Uterus (tissue), 4 donors: ENCODE data around the gene CRIM1. TPM values are rescaled to one million over a fixed set of nuclear protein-coding genes. Genes with fewer than 3 reads are reported as not detected.

Source experiments
- DNase-seq, 2 donors: peaks; one replicate each; pipeline ENCODE4 v3.0.0-alpha.2; 2019 to 2020
- H3K27ac ChIP-seq, 2 donors: fragments of 200-600 bp; sonication (generic); 1 replicate in 1 of 2; 2 replicates in 1 of 2; pipeline ENCODE4 v1.5.1; 2016 to 2018
- H3K27me3 ChIP-seq, 2 donors: fragments of 200-600 bp; sonication (generic); one replicate each; pipeline ENCODE4 v1.5.1; 2018 to 2019; ENCODE audit warnings: control low read depth in 1 of 2
- H3K36me3 ChIP-seq, 2 donors: fragments of 200-600 bp; sonication (generic); one replicate each; pipeline ENCODE4 v1.5.1; 2019; ENCODE audit warnings: control low read depth in 1 of 2
- H3K4me1 ChIP-seq, 2 donors: fragments of 200-600 bp; sonication (generic); one replicate each; pipeline ENCODE4 v1.5.1; 2018 to 2019; ENCODE audit warnings: control low read depth in 1 of 2
- H3K4me3 ChIP-seq, 2 donors: fragments of 200-600 bp; sonication (generic); 1 replicate in 1 of 2; 2 replicates in 1 of 2; pipeline ENCODE4 v1.5.1; 2018 to 2019; ENCODE audit warnings: mild to moderate bottlenecking in 1 of 2
- H3K9me3 ChIP-seq, 2 donors: fragments of 200-600 bp; sonication (generic); one replicate each; pipeline ENCODE4 v1.5.1; 2019; ENCODE audit warnings: control low read depth in 1 of 2
- POLR2A ChIP-seq, 2 donors: fragments of 450-650 bp; IDR thresholded peaks; one replicate each; pipeline ENCODE4 v1.6.1; 2016; ENCODE audit warnings: antibody characterized with exemption in 2 of 2, mild to moderate bottlenecking in 1 of 2, moderate library complexity in 1 of 2
- intact Hi-C: fragments of 100-400 bp; cut with DNase I; formaldehyde crosslinking; loops from one replicate; pipeline ENCODE4 v1.15.1; 2023; ENCODE audit warnings: low total_unique reads
- total RNA-seq, 4 donors: library from RNA; depleted of rRNA in 3 of 4; stranded (reverse); fragments of >200 nt in 3 of 4; gene quantifications; one replicate each; pipeline versions ENCODE4 v1.1.0 to v1.2.4, GENCODE V29; 2014 to 2023
- TF ChIP-seq, protein P1 (sequence below), 4 experiments: fragments of 200-600 bp in 2 of 4; fragments of 450-650 bp in 2 of 4; sonication (generic) in 2 of 4; IDR thresholded peaks; one replicate each; pipeline ENCODE4 v1.5.1; 2016 to 2019; ENCODE audit warnings: antibody characterized with exemption in 4 of 4, mild to moderate bottlenecking in 2 of 4, moderate library complexity in 1 of 4
- donor health status: DM: yes; HTN: yes; CAD: no.

The CRIM1 gene
- total RNA-seq, 4 donors from 2014 or later = 51.2 to 168 (median 66.6) TPM

GRCh38 chr2:36338827-36339145 lies 16.8 kb upstream of the CRIM1 start:
- intact Hi-C loops = no loop called here
- no peaks in the 10 kb centered on the region for H3K36me3 ChIP-seq
- TF ChIP-seq POLR2A (IDR thresholded peaks at IDR 0.05) = no peak
- no peaks in the 10 kb centered on the region for H3K9me3 ChIP-seq
- H3K27me3 ChIP-seq = no peaks in the 10 kb centered on the region
- H3K4me1 ChIP-seq = no peaks in the 10 kb centered on the region
- DNase-seq = no peak
- H3K4me3 ChIP-seq = no peak overlapping the region
- no peak overlapping the region for H3K27ac ChIP-seq

DNA sequence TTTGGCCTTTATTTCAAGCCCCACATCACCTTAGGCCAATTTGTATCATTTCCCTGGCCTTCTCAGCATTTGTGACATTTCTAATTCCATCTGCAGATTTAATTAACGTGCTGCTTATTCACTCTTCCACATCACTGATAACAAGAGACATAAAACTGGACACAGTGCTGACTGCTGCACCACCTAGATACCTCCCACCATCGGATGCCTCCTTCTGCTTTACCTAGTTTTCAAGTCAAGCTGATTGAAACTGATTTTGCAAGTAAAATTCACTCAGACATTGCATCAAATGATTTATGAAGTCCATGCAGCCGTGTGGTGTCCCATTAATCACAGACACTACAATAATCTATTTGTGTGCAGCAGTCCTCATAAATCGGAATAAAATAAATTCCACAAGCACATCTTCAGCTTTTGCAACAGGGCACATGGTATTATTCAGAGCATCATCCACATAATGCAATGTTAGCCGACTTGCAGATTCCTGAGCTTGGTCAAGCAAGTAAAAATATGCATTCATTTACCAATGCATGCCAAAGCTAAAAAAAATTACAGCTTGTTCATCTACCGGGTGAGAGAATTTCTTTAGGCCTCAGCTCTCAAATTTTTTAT lies 15.9 kb upstream of the CRIM1 start:
- no peak for TF ChIP-seq POLR2A (IDR thresholded peaks at IDR 0.05)
- TF ChIP-seq, protein P1, sequence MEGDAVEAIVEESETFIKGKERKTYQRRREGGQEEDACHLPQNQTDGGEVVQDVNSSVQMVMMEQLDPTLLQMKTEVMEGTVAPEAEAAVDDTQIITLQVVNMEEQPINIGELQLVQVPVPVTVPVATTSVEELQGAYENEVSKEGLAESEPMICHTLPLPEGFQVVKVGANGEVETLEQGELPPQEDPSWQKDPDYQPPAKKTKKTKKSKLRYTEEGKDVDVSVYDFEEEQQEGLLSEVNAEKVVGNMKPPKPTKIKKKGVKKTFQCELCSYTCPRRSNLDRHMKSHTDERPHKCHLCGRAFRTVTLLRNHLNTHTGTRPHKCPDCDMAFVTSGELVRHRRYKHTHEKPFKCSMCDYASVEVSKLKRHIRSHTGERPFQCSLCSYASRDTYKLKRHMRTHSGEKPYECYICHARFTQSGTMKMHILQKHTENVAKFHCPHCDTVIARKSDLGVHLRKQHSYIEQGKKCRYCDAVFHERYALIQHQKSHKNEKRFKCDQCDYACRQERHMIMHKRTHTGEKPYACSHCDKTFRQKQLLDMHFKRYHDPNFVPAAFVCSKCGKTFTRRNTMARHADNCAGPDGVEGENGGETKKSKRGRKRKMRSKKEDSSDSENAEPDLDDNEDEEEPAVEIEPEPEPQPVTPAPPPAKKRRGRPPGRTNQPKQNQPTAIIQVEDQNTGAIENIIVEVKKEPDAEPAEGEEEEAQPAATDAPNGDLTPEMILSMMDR (IDR thresholded peaks at IDR 0.05) = no peak
- intact Hi-C loops = no loop called here
- no peak for DNase-seq
- Histone ChIP-seq H3K4me3 (no peak overlapping the region), H3K36me3 (no peaks in the 10 kb centered on the region), H3K27me3 (no peaks in the 10 kb centered on the region), H3K27ac (no peak overlapping the region), H3K4me1 (no peaks in the 10 kb centered on the region), H3K9me3 (no peaks in the 10 kb centered on the region)

DNA sequence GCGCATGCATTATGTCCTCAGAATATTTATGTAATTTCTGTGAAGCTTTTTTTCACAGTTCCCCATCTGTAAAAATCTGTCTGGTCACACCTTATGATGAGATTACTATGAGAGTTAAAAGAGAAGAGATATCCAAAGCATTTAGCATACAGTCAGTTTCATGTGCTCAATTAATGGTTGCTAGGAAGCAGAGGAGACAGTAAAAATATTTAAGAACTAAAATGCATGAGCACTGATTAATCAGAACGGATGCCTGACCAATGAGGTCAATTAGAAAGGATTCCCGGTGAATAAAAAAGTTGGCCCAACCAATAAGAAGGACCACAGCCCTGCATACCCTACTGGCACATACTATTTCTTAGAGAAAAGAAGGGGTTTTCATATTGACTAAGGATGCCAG lies 12.0 kb upstream of the CRIM1 start:
- TF ChIP-seq, protein P1 (IDR thresholded peaks at IDR 0.05) = no peak
- TF ChIP-seq POLR2A (IDR thresholded peaks at IDR 0.05) = no peak
- intact Hi-C loops = no loop called here

DNA sequence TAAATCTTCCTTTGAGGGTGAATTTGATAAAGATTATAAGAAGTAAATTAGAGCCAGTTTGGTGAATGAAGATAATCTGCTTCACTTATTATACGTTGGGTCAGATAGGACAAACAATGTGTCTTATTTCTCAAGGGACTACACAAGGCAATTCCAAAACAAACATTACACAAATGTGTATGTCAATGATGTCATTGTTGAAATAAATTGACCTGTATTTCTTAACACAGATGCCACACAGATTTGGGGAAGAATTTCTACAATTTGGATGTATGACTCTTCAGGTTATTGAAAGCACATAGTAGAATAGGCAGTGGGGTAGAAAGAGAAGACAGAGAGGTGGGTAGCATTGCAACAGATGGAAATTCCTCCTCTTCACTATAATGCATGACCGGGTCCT lies 6.9 kb upstream of the CRIM1 start:
- Histone ChIP-seq H3K27ac (no peak overlapping the region), H3K9me3 (no peaks in the 10 kb centered on the region), H3K36me3 (no peaks in the 10 kb centered on the region), H3K27me3 (no peaks in the 10 kb centered on the region), H3K4me1 (no peaks in the 10 kb centered on the region), H3K4me3 (no peak overlapping the region)
- TF ChIP-seq, protein P1 (IDR thresholded peaks at IDR 0.05) = no peak
- no peak for TF ChIP-seq POLR2A (IDR thresholded peaks at IDR 0.05)
- intact Hi-C loops = no loop called here
- no peak for DNase-seq

More for the DNA sequence above, 12.0 kb upstream of the CRIM1 start:
- no peak for DNase-seq
- Histone ChIP-seq H3K27ac (no peak overlapping the region), H3K9me3 (no peaks in the 10 kb centered on the region), H3K4me1 (no peaks in the 10 kb centered on the region), H3K36me3 (no peaks in the 10 kb centered on the region), H3K27me3 (no peaks in the 10 kb centered on the region), H3K4me3 (no peak overlapping the region)

DNA sequence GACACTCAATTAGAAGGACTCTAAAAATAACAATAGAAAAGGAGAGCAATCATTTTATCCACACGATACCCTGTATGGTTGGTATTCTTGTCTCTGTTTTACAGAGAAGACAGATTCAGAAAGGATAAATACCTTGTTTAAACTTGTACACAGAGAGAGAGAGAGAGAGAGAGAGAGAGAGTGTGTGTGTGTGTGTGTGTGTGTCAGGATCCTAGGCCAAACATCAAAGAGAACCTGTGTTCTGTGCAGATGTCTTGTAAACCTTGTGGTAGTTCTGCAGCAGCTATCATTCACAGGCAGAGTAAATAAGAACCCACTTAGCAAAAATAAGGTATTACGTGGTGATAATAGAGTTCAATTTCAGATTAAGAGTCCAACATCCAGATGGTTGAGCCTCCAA lies 4.3 kb upstream of the CRIM1 start:
- DNase-seq = no peak
- H3K4me1 ChIP-seq = no peaks in the 10 kb centered on the region
- TF ChIP-seq POLR2A (IDR thresholded peaks at IDR 0.05) = no peak
- TF ChIP-seq, protein P1 (IDR thresholded peaks at IDR 0.05) = no peak
- H3K36me3 ChIP-seq = no peaks in the 10 kb centered on the region
- intact Hi-C loops = loop anchor here (10.0 kb wide), 2 partner anchors 94 to 1814 kb away; no protein-coding TSS in a partner anchor
- H3K27ac ChIP-seq = no peak overlapping the region
- H3K4me3 ChIP-seq = no peak overlapping the region
- H3K9me3 ChIP-seq = no peaks in the 10 kb centered on the region
- H3K27me3 ChIP-seq = no peaks in the 10 kb centered on the region
